ENCODE data around the gene TBPL1. TPM values are rescaled to one million over a fixed set of nuclear protein-coding genes. Genes with fewer than 3 reads are reported as not detected.

TBPL1 gene
- total RNA-seq, 1 donor from 2014 or later, result 32.0 TPM

DNA sequence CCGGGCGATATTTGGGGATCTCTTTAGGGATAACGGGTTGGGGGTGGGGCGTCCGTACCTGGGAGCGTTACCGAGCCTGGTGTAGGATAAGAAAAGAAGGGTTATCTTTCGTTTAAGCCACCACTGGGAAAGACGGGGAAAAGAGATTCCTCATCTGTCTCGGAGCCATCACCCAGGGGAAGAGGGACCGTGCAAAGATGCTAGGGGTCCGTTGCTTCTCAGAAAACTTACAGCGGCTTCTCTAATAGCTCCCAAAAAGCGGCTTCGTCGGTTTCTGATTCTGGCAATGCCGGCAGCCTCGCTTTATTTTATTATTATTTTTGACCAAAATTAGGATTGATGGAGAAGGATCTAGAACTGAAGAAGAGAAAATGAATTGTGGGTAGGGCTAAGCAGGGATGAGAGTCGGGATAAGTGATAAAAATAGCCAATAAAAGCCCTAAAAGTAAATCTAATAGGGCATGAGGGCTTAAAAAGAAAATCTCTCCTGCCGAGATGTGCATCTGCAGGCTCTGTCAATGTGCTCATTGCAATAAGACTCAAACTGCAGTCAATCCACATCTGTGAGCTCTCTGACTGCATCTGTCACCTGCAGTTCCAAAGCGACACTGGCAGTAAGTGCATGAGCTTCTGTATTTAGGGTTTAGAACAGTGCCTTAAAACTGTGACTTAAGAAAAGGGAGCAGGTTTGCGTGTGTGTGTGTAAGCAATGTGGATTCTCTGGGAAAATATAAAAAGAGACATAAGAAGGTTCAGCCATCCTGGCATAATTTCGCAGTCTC is 801 bp downstream of the TBPL1 start:
- no peak for DNase-seq

DNA sequence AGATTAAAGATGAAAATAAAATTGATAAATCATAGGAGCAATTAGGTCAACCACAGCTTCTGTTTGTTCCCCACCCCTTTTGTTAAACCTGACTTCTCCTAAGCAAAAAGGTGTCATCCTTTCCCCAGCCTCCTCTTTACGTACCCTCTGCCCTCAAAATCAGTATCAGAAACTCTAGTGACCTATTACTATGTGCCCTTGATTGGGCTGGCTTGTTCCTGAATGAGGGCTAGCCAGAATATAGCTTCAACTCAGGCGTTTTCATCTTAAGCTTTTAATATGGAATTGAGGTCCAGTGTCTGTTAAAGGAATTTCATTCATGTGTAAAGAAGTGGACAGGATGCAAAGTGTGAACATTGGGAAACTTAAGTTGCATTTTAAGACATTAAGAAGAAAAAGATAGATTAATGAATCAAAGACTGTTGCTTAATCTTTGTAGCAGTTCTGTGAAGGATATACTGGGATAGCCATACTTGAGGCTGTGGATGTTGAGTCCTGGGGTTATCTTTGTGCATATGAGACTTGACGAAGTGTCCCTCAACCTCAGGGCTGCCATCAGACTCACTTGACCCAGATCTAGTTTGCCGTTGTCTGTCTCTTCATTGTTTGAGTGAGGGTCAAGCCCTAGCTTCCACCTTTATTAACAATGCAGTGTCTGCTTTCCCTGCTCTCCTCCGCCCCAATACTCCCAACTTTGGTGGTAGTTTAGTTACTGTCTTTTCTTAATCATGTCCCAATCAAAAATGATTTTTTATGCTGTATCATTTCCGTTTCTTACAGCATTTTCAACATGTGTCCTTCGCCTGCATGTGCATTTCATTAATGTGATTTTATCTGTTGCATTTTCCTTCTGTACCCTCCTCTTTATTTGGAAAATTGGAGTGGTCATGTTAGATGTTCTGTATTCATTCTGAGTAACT is 1.9 kb downstream of the TBPL1 start:
- DNase-seq, result no peak

DNA sequence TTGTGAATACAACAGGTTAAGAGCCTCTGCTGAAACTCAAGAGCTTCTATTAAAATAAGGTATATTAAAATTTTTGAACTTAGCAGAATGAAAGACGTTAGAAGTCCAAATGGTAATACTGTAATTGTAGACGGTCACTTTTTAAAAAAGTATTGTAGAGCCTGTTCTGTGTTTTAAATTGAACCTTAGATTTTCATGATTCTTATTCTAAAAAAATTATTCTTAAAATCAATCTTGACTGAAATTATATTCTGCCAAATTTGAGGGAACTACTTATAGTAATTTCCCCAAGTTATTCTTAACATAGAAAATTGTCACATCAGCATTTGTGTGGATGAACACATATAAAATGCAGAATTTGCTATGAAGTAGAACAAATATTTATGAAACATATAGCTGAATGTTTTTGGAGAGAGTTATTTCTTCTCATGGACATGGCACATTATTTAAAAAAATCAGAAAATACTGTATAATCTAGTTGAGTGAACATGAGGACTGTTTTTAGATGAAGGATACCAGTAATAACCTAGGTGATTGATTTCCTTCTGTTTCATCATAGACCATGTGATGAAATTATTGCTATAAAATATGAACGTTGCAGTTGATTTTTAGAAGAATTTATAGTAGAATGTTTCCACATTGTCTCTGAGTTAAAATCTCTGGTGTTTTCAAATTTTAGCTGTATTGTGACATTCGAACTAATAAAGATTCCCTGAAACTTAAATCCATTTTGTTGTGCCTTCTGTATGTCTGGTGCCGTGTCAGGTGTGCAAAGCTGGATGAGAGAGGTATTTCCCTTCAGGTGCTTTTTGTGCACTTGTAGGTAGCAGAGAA is 2.8 kb downstream of the TBPL1 start:
- DNase-seq, result no peak

DNA sequence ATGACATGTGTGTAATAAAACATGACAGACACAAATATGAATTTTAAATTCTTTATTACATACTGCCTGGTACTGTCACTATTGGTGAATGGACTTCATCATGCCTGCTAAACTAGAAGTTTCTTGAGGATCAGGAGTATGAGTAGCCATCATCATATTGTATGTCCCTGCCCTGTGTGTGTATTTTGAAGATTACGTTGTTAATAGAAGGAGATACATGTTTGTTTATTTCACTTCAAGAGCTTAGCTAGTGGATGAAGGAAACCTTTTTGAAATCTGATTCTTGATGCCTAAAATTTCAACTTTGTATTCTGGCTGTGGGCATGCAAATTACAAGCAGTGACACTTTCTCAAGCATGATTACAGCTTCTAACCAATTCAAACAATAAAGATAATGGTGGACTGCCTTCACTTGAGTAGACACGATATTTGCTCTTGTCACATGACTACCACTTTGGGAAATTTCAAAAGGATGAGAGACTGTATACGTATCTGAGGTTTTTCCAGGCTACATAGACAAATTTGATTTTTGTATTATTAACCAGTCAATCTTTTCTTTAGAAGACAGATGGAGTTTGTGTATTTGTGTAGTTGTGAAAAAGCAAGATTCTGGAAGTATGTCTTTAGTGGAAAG is 3.5 kb downstream of the TBPL1 start:
- no peak for DNase-seq

DNA sequence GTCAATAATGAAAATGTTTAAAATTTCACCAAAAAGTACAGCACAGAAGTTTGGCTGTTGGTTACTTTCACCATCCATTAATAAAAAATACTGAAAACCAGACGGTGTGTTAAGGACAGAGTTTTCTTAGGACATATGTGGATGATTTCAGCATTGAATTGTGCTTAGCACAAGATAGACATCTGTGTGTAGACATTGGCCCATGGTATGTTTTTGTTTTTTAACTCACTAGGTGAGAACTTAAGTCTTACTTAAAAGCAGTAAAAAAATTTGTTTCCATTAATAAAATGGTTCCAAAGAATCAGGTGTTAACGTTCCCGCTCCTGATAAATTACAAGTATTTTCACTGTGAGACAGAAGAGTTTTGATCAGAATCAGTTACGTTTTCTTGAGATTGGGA is 4.2 kb downstream of the TBPL1 start:
- no peak for DNase-seq

DNA sequence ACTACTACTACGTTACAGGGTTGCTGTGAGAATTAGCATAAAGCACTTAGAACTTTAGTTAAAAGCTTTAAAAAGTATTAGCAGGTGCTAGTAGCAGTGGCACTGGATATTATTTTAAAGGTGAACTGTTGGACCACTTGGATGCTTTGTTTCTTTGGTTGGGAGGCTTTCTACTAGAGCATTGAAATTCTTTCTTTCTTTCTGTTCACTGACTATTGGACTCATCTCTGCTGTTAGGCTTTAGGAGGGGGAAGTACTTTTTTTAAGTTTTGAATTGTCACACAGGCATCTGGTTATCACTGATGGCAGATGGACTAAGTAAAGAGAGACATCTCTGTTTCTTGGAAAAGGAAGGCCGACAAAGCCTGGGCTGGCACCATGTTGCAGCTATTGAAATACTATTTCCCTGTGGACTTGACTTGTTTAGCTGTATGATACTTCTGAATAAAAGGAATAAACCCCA is 4.8 kb downstream of the TBPL1 start:
- no peak for DNase-seq

DNA sequence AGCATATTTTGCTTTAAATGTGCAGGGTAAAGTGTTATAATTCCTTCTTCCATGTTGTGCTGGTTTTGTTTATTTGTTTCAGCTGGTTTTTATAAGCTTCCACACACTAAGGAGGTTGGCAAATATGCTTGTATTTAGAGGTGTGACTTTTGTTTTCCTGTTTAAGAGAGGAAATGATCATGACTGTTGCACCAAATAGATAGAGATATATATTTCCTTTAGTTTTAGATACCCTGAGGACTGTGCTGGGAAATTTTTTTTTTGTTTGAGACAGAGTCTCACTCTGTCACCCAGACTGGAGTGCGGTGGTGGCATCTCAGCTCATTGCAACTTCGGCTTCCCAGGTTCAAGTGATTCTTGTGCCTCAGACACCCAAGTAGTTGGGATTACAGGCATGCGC is 5.8 kb downstream of the TBPL1 start:
- DNase-seq, result no peak

DNA sequence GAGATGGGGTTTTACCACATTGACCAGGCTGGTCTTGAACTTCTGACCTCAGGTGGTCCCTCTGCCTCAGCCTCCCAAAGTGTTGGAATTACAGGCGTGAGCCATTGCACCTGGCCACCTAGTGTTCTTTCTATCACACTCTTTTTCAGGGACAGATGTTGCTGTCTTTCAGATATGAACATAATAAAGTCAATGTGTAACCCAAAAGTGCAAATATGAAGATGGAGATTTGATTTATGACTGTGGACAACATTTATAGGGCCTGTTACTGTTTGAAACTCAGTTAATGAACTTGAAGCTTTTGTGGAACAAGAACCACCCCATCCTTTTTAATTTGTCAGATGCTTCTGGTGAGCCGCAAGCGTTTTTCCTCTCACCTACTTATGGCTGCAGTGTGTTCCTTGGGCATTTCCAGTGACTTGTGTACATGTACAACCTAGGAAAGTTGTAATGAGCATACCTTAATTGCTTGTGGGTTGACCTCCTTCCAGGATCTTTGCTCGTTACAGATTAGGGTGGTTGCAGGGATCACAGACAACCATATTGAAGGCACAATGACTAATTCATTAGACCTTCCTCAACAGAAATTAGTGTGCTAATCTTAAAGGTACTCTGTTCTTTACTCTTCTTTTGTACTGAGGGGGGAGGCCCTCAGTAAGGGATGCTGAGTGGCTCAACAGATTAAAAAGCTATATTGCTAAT is 6.8 kb downstream of the TBPL1 start:
- DNase-seq, result no peak

DNA sequence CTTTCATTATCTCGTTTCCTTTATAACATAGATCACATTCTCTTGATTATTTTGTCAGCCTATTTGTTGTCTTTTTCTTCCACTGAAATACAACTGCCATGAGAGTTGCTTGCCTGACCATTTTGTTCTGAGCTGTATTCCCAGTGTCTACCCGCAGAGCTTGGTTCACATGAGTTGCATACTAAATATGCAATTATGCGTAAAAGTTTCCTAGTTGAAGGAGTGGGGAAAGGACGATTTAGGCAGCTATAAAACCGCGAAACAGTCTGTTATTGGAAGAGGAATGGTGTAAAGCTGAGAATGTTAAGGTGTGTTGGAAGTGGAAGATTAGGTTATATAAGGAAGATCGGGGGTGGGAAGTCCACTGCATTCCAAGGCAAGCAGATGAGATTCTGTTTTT is 8.8 kb downstream of the TBPL1 start:
- no peak for DNase-seq

DNA sequence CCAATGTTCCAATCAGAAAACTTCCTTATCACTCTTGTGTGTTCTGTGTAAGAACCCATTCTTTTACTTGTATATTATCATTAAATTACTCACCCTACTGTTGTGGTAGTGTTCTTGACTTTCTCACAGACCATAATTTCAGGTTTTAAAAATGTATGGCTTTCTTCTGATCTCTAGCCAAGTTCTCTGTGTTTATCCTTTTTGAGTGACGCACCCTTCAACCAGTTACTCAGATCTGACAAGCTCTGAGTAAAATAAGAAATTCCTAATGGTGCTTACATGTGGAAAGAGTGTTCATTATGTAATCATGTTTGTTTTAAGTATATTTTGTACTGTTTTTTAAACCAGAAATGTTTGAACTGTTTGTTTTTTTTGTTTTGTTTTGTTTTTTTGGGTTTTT is 11.0 kb downstream of the TBPL1 start:
- peak; percentile 33 for DNase-seq

DNA sequence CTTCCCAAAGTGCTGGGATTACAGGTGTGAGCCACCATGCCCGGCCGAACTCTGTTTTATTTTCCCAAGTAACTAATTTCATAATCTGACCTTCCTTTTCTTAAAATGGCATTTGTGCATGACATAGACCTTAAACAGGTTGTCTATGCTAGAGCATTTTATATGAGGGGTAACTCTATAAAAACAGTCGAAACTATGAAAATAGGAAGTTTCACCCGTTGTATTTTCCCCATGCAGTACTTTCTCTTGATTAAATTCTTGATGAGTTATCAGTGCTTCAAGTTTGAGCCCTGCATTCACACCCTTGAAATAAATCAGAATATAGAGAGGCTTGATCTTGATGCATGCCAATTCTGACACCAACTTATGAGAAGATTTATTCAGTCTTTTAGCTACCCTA is 11.7 kb downstream of the TBPL1 start:
- DNase-seq, result no peak

DNA sequence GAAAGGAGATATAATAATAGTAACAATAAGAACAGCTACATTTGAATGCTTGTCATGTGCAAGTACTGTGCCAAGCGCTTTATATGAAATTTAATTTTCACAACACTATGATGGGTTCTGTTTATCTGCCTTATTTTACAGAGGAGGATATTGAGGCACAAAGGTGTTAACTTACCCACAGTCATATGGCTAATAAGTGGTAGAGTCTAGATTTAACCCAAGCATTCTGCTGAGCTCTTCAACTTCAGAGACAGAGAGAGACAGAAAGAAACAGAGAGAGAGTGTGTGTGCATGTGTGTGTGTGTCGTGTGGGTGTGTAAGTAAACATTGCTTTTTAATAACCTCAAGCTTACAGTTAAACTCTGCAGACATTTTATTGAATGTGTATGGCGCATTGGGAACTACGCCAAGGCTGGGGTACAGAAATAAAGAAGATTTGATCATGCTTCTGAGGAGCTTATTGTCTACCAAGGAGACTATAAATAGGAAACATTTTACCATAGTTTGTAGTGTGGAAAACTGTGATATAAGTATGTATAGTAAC is 12.9 kb downstream of the TBPL1 start:
- DNase-seq, result no peak

DNA sequence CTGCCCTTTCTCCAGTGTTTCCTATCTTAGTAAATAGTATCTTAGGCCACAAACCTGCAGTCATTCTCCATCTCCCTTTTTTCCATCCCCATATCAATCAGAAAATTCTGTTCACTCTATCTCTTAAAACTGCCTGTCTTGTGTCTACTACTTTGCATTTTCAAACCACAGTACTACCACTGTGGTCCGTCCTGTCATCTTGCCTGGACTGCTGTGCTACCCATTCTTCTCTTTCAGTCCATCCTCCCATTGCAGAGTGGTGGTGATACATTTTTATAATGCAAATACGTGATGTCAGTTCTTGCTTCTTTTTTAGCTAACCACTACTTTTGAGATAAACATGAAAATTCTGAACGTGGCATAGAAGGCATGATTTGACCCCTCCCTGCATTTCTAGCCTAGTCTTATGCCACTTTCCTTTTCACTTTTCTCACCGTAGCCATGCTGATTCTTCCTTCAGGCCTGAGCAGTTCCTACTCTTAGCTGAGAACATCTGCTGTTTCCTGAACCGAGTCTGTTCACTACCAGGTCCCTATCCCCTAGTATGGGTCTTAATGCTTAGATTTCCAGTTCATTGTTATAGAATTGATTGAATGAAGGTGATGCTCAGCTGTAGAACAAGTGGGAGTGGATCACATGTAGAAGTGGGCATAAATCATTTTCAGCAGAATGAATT is 13.8 kb downstream of the TBPL1 start:
- DNase-seq, result no peak

DNA sequence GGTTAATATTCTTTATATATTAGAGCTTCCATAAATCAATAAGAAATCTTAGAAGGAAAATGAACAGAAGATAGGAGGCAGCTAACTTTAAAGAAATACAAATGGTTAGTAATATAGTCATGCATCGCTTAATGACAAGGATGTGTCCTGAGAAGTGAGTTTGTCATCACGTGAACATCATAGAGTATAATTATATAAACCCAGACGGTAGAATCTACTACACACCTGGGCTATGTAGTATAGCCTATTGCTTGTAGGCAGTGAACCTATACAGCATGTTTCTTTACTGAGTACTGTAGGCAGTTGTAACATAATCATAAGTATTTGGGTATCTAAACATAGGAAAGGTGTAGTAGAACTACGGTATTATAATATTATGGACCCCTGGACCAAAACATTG is 14.3 kb downstream of the TBPL1 start:
- no peak for DNase-seq

DNA sequence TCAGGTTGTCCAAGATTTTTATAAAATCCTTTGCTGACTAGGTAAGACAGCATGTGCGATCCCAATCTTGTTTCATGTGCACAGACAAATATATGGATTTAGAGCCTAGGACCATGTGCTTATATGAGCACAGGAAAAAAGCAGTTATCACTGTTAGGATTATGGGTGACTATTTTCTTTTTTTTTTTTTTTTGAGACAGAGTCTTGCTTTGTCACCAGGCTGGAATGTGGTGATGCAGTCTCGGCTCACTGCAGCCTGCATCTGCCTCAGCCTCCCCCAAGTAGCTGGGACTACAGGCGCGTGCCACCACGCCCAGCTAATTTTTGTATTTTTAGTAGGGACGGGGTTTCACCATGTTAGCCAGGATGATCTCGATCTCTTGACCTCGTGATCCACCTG is 14.8 kb downstream of the TBPL1 start:
- DNase-seq, result peak; percentile 28

DNA sequence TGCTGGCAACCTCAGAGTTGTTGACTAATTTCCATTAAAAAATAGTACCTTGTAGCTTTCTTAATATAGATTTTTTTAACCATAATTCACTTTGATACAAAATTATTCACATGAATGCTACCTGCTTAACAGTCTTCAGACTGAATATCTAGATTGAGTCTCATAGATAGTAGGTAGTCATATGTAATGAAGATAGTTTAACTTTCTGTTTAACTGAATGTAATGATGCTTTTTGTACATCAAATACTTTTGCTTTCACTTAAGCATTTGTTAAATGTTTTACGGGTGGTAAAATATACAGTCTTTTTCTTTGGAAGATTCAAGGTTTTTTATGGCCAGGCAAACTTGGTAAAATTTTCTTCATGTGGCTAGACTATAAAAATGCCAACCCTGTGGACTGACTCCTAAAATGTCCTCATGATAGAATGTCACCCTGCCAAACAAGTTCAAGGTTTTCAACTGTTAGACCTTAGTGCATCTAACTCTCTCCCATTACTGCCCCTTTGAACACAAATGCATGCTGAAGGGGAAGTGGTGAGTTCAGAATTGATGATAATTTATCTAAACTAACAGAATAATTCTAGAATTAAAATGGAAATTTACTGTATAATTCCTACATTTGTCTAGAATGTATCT is 16.4 kb downstream of the TBPL1 start:
- DNase-seq, result no peak

DNA sequence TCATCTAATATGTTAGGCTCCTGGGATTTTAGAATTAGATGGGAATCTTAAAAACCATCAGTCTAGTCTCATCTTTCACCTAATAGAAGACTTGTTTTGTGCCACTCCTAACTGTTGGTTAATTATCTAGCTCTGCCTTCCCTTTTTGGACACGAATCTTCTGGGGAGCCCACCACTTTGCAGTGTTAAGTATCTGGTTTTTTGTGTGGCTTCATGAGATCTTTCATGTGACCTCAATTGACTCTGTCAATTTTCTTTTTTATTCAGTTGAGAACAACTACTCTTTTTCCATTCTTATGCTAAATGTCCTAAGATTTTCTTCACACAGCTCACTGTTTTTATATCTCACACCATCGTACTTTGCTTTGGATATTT is 16.9 kb downstream of the TBPL1 start:
- no peak for DNase-seq

DNA sequence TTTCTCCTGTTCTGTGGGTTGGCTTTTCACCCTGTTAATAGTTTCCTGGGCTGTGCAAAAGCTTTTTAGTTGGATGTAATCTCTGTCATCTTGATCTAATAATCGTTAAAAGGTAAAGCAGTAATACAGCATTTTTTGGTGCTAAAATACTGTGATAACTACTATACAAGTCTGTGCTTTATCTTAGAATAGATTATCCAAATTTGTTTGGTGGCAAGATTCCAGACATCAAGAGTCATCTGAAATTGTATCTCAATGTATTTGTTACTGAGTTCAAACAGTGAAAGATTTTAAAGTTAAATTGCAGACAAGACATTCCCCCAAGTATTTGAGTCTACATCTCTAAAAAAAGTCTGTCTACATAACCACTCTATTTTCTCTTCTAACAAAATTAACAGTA is 18.8 kb downstream of the TBPL1 start:
- DNase-seq, result no peak

DNA sequence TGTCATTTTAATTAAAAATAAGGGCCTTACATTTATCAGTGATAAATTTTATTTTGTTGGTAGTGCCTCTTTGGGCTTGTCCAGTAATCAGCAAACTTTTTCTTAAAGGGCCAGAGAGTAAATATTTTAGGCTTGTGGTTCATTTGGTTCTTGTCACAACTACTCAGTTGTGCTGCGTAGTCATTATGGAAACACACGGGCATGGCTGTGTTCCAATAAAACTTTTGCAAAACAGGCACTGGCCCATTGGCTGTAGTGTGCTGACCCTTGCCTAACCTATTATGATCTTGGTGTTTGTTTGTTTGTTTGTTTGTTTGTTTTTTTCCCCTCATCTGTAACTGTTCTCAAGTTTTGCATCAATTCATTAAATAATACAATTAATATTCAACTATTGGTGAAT is 19.4 kb downstream of the TBPL1 start:
- no peak for DNase-seq

All from dermis blood vessel endothelial cell (primary cell).